Ovary (tissue), 9 donors: Measurements from ENCODE around the gene MYO1C. TPM values are rescaled to one million over a fixed set of nuclear protein-coding genes. Genes with fewer than 3 reads are reported as not detected.

Experiments used
- DNase-seq, 5 donors: peaks; one replicate each; pipeline ENCODE4 v3.0.0-alpha.2; 2019 to 2020
- H3K27ac ChIP-seq, 2 donors: fragments of 200-600 bp; one replicate each; pipeline versions ENCODE4 v1.5.1 to v1.8.0; 2019 to 2022
- H3K27me3 ChIP-seq: fragments of 200-600 bp; one replicate; pipeline ENCODE4 v1.8.0; 2022
- H3K36me3 ChIP-seq: fragments of 200-600 bp; sonication (generic); one replicate; pipeline ENCODE4 v1.5.1; 2019
- H3K4me1 ChIP-seq: one replicate; pipeline ENCODE4 v1.8.1; 2013; ENCODE audit warnings: mild to moderate bottlenecking, moderate library complexity; ENCODE audit not compliant: insufficient read depth
- H3K4me3 ChIP-seq: fragments of 200-600 bp; sonication (generic); one replicate; pipeline ENCODE4 v1.5.1; 2017
- H3K9me3 ChIP-seq, 2 donors: fragments of 200-600 bp in 1 of 2; sonication (generic) in 1 of 2; one replicate each; pipeline versions ENCODE4 v1.5.1 to v1.8.1; 2013 to 2019; ENCODE audit warnings: mild to moderate bottlenecking in 1 of 2, moderate library complexity in 1 of 2
- EP300 ChIP-seq: sonication (generic); formaldehyde crosslinking; IDR thresholded peaks from one replicate; pipeline ENCODE4 v1.6.1; 2017; ENCODE audit warnings: antibody characterized with exemption
- POLR2A ChIP-seq: fragments of 450-650 bp; IDR thresholded peaks from one replicate; pipeline ENCODE4 v1.6.1; 2017; ENCODE audit warnings: antibody characterized with exemption, mild to moderate bottlenecking, moderate library complexity
- WGBS, 3 donors: extraction: QIAGEN DNeasy Blood & Tissue Kit in 1 of 3; methylation state at CpG; one replicate each; pipeline versions ENCODE4 v1.1.5 to v1.1.7; 2013 to 2017; 5-methylcytosine and 5-hydroxymethylcytosine counted together
- intact Hi-C, 4 donors: fragments of 100-400 bp; cut with DNase I; formaldehyde crosslinking; loops; one replicate each; pipeline versions ENCODE4 v1.11.0 to v1.15.1; 2022 to 2023
- polyA plus RNA-seq, 2 donors: library from polyadenylated mRNA; stranded (reverse); fragments of 200-250 nt in 1 of 2; fragments of 350-450 nt in 1 of 2; fragmentation: Illumina TruSeq in 1 of 2; extraction: RNeasy Lipid Tissue Mini Kit (QIAGEN cat#74804) in 1 of 2; gene quantifications; one replicate each; pipeline ENCODE4 v1.2.3, GENCODE V29; 2013 to 2014
- total RNA-seq, 7 donors: library from RNA; depleted of rRNA in 2 of 7; stranded (reverse); fragments of >200 nt in 2 of 7; fragmentation: NEBNext Ultra II Directional in 3 of 7; extraction: Animal tissue kit (Norgen Biotek cat#: 25700) in 3 of 7; gene quantifications; one replicate each; pipeline versions ENCODE4 v1.1.0 to v1.2.4, GENCODE V29; 2016 to 2023
- TF ChIP-seq, protein P1 (sequence below), 3 donors: fragments of 450-650 bp in 2 of 3; fragments of 200-600 bp in 1 of 3; IDR thresholded peaks; one replicate each; pipeline versions ENCODE4 v1.5.1 to v1.8.0; 2016 to 2022; ENCODE audit warnings: antibody characterized with exemption in 3 of 3, mild to moderate bottlenecking in 1 of 3
- donor health status: DM: no; HTN: no; CAD: no; lungs with moderate emphysema.
- donor health status: DM: no; HTN: no; CAD: no.
- donor health status: Bipolar disorder and iron deficiency.
- donor health status: DM: yes; HTN: yes; CAD: no.
- donor health status: DM: no; HTN: no; CAD: no.
- donor health status: DM: yes; HTN: yes; CAD: no.

Gene MYO1C
- total and polyA plus RNA-seq, 9 donors = 41.8 to 140 (median 100) TPM

- no peak for DNase-seq
- H3K27ac ChIP-seq = peak overlapping the region in 1 of 2 donors; percentile 88
- H3K9me3 ChIP-seq = no peaks in the 10 kb centered on the region
- 62 to 82% (median 64%) methylated on average over 7 of the region's 7 CpGs for WGBS, 3 donors
- peaks cover 10% of the 10 kb centered on the region for H3K4me1 ChIP-seq
- H3K36me3 ChIP-seq = no peaks in the 10 kb centered on the region
- intact Hi-C loops = no loop called here
- TF ChIP-seq, protein P1, sequence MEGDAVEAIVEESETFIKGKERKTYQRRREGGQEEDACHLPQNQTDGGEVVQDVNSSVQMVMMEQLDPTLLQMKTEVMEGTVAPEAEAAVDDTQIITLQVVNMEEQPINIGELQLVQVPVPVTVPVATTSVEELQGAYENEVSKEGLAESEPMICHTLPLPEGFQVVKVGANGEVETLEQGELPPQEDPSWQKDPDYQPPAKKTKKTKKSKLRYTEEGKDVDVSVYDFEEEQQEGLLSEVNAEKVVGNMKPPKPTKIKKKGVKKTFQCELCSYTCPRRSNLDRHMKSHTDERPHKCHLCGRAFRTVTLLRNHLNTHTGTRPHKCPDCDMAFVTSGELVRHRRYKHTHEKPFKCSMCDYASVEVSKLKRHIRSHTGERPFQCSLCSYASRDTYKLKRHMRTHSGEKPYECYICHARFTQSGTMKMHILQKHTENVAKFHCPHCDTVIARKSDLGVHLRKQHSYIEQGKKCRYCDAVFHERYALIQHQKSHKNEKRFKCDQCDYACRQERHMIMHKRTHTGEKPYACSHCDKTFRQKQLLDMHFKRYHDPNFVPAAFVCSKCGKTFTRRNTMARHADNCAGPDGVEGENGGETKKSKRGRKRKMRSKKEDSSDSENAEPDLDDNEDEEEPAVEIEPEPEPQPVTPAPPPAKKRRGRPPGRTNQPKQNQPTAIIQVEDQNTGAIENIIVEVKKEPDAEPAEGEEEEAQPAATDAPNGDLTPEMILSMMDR (IDR thresholded peaks at IDR 0.05) = no peak
- TF ChIP-seq POLR2A (no peak), EP300 (no peak)
- H3K27me3 ChIP-seq = no peaks in the 10 kb centered on the region
- no peak overlapping the region for H3K4me3 ChIP-seq
Observed at GRCh38 chr17:1488826-1489270, 3.6 kb downstream of the MYO1C start.

- peak; percentile 46 for TF ChIP-seq POLR2A
- no peak for TF ChIP-seq EP300
- TF ChIP-seq, protein P1 (IDR thresholded peaks at IDR 0.05) = peak in 2 of 3 donors; percentile 30 to 31
- Histone ChIP-seq H3K9me3 (no peaks in the 10 kb centered on the region), H3K4me1 (peaks cover 10% of the 10 kb centered on the region), H3K4me3 (peak overlapping the region; percentile 50), H3K27ac (peak overlapping the region; percentile 23 to 88), H3K36me3 (no peaks in the 10 kb centered on the region), H3K27me3 (no peaks in the 10 kb centered on the region)
- intact Hi-C loops = no loop called here
- DNase-seq = peak; percentile 88 to 94 (median 92)
- 2 to 4% (median 3%) methylated on average over 32 to 72 of the region's 72 CpGs for WGBS, 3 donors
Observed at GRCh38 chr17:1487939-1488825, 4.3 kb downstream of the MYO1C start.

- H3K36me3 ChIP-seq = no peaks in the 10 kb centered on the region
- peak; percentile 69 to 80 (median 77) for DNase-seq
- peak overlapping the region; percentile 50 for H3K4me3 ChIP-seq
- no peaks in the 10 kb centered on the region for H3K9me3 ChIP-seq
- peaks cover 10% of the 10 kb centered on the region for H3K4me1 ChIP-seq
- TF ChIP-seq EP300 (no peak), POLR2A (no peak)
- TF ChIP-seq, protein P1 (IDR thresholded peaks at IDR 0.05) = no peak
- no peaks in the 10 kb centered on the region for H3K27me3 ChIP-seq
- H3K27ac ChIP-seq = peak overlapping the region; percentile 23 to 88
- intact Hi-C loops = no loop called here
- 29 to 41% (median 29%) methylated on average over 54 to 74 of the region's 74 CpGs for WGBS, 3 donors
Observed at GRCh38 chr17:1486802-1487695, 5.4 kb downstream of the MYO1C start.
